Placental pericyte (primary cell): ENCODE results near the gene JAGN1. TPM values are rescaled to one million over a fixed set of nuclear protein-coding genes. Genes with fewer than 3 reads are reported as not detected.

Source experiments
- small RNA-seq: library from RNA; depleted of rRNA; stranded (forward); fragments of <200 nt; gene quantifications from one replicate; pipeline ENCODE3, GENCODE V24; 2012; ENCODE audit warnings: low replicate concordance
- total RNA-seq: library from RNA; depleted of rRNA; stranded (reverse); fragments of >200 nt; gene quantifications from 2 replicates; pipeline ENCODE4 v1.2.3, GENCODE V29; 2012

JAGN1 gene
- 30.6 and 46.0 TPM in 2 replicates for total RNA-seq

DNA sequence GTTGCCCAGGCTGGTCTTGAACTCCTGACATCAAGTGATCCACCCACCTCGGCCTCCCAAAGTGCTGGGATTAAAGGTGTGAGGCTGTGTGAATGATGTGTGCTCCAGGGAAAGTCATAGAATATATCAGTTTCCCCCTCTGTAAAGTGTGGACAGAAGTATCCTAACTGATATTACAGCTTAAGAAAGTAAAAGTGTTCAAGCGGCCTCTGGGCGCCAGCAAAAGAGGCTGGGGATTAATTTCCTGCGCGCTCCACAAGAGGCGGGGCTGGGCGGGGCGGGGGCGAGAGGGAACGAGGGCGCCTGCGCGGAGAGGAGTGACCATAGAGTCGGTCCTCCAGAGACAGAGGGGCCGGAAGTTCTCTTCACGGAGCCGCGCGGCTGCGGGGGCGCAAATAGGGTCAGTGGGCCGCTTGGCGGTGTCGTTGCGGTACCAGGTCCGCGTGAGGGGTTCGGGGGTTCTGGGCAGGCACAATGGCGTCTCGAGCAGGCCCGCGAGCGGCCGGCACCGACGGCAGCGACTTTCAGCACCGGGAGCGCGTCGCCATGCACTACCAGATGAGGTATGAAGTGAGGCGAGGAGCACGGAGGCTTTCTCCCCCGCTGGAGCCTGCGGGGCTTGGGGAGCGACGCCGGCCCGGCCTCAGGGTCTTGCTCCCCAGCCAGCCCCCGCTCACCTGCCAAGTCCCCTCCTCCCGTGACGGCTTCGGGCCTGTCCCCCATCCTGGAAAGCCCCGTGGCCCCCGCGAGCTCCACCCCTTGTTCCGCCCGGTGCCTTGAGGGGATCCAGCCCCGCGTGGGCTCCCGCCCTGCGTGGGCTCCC, at the start of gene JAGN1:
Gene JAGN1 (plus strand): TSS at position 362 of the 823 bp plus-strand sequence. CDS start 113 bp downstream, at position 475.

DNA sequence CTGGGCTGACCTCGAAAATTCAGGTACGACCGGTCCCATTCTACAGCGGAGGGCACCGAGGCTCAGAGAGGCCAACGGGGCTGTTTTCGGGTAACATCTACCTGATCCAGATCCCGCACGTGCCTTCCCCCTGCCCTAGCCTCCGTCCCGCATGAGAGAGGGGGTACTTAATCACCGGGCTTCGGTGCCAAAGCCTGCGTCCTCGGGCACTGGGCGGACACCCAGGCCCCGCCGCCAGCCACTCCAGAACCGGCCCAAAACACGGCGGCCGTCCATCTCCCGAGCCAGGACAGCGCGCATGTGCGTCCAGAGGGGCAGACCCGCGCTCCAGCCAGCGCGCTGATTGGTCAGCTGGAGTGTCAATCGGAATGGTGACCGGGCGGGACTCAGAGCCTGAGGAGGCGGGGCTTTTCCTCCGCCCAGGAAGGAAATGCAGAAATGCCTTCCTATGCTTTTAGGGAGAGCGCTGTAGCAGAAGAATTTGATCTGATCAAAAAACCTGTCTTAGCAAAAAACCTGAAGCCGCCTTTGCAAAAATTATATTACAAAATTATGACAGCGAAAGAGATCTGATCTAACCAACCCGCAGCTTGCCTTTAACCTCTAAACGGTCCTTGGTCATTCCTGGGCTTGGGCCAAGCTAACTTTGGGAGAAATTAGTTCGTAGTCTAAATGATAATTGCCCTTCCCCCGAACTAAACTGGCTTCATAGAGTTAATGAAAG, 46.5 kb upstream of the JAGN1 start, which contains the start of gene RPUSD3:
Gene RPUSD3 (minus strand): TSS at position 294 of the 724 bp plus-strand sequence. CDS start 18 bp downstream, at position 276.

DNA sequence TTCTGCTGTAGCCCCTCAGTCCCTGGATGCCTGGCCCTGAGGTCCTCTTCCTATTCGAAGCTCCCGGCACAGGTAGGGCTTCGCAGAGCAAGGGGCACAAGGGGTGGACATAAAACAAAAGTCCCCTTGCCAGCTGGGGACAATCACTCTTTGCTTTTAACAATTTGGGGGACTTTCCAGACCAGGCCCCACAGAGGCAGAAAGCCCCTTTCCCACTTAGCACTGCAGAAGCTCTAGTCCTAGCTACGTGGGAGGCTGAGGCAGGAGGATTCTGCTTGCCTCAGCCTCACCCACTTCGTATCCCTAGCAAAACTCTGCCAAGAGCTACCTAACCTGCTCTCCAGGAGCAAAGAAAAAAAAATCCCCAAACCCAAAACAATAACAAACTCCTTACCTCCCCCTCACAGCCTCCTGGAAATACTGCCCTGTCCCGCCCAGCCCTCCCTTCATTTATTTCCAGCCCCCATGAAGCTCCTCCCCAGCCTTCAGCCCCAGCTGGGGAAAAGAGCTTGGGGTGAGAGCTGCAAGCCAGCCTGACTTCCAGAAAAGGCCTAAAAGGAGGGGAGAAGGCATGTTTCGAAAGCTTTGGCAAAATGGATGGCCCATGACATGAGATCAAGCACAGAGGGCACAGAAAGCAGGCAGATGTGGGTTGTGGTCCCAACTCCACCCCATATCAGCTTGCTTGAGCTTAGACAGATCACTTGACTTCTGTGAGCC, 10.4 kb upstream of the JAGN1 start, which contains the start of gene CIDEC:
Gene CIDEC (minus strand): TSS at position 424 of the 720 bp plus-strand sequence. CDS start 1,767 bp downstream, outside the sequence.

DNA sequence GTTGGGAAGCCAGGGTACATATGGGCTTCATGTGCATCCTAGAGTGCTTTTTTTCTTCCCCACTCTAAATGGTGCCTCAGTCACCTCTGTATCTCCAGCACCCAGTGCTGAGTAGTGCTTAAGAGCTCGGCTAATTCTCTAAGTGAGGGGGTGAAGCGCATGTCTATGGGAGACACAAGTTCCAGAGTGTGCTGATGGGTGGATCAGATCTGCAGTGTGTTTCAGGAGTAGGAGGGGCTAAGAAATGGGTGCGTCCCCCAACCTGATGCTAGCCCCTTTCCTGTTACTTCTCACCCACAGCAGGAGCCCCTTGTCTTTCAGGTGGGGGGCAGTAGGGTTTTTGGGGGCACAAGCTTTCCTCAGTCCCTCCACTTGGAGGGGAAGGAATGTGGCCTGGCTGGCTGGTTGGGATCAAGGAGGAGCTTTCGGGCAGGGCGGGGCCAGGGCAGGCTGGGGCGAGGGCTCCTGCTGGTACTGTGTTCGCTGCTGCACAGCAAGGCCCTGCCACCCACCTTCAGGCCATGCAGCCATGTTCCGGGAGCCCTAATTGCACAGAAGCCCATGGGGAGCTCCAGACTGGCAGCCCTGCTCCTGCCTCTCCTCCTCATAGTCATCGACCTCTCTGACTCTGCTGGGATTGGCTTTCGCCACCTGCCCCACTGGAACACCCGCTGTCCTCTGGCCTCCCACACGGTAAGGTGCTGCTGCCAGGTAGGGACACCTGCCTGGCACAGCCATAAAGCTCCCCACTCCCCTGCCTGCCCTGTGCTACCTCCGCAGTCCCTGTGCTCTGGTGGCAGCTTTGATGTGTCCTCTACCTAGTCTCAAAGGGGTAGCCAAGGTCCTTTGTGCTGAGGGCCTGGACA, 12.2 kb downstream of the JAGN1 start, which contains the start of gene IL17RE:
Gene IL17RE (plus strand): TSS at position 477 of the 866 bp plus-strand sequence. CDS start 85 bp downstream, at position 562.

DNA sequence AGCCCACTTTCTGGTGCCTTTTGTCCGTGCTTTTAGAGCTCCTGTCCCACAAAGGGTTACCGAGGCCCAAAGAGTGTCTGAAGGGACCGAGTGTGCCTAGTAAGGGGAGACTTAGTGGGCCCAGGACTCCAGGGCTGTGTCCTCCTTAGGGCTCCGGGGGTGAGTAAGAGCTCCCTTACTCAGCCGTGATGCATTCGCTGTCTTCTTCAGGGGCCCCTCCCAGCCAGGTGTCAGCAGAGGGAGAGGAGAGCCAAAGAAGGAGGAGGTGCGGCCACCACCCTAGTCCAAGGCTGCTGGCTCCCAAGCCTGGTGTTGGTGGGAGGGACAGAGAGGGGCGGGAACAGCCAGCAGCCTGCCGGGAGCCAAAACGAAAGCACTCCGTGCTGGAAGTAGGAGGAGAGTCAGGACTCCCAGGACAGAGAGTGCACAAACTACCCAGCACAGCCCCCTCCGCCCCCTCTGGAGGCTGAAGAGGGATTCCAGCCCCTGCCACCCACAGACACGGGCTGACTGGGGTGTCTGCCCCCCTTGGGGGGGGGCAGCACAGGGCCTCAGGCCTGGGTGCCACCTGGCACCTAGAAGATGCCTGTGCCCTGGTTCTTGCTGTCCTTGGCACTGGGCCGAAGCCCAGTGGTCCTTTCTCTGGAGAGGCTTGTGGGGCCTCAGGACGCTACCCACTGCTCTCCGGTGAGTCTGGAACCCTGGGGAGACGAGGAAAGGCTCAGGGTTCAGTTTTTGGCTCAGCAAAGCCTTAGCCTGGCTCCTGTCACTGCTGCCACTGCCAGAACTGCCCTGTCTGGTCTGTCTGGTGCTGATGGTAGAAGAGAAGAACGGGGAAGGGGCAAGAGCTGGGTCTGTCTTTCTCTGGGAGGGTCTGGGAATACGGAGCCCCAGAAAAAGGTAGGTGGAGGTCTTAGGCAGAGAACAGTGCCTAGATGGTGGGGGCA, 26.6 kb downstream of the JAGN1 start, which contains the start of gene IL17RC:
Gene IL17RC (plus strand): TSS at position 365 of the 947 bp plus-strand sequence. CDS start 218 bp downstream, at position 583.

DNA sequence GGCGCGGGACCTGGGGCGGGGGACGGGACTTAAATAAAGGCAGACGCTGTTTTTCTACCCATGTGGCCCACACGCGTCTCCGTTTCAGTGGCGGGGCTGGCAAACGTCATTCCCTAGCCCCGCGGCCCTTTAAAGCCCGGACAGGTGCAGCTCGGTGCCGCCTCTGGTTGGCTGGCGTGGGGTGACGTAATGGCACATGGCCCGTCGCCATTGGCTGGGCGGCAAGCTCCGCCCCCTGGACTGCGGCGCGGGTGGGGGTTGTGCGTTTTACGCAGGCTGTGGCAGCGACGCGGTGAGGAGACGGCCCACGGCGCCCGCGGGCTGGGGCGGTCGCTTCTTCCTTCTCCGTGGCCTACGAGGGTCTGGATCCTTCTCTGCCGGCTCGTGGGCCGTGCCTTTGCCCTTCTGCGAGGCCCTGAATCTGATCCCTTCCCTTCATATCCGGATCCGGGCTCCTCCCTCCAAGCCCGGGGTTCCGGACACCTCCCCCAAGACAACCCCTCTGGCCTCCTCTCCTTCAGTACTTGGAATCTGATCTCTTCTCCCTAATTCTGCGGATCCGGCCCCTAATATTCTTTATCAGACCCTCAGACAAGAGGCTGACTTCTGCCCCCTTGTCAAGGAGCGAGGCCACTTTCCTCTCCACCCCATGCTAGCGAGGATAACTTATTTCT, 43.3 kb downstream of the JAGN1 start, which contains the start of gene CRELD1:
Gene CRELD1 (plus strand): TSS at position 274 of the 674 bp plus-strand sequence. CDS start 605 bp downstream, outside the sequence.

Small RNA genes within 50 kb of the gene (small RNA-seq; reads per million reads assigned to genes)
- not detected for gene RNU6-882P

Other genes starting within 250 kb of the JAGN1 start
- 49.8 and 53.6 TPM in 2 replicates for gene MTMR14, start 241.1 kb upstream of the JAGN1 start, total RNA-seq
- not detected in 2 replicates for gene CPNE9, start 186.8 kb upstream of the JAGN1 start, total RNA-seq
- 20.8 and 30.4 TPM in 2 replicates for gene BRPF1, start 158.9 kb upstream of the JAGN1 start, total RNA-seq
- gene OGG1, start 140.7 kb upstream of the JAGN1 start, total RNA-seq, result 25.6 and 34.9 TPM in 2 replicates
- 13.3 and 25.2 TPM in 2 replicates for gene CAMK1, start 120.7 kb upstream of the JAGN1 start, total RNA-seq
- gene TADA3, start 98.1 kb upstream of the JAGN1 start, total RNA-seq, result 79.0 and 108 TPM in 2 replicates
- 147 and 327 TPM in 2 replicates for gene ARPC4, start 97.5 kb upstream of the JAGN1 start, total RNA-seq
- 23.0 and 32.6 TPM in 2 replicates for gene TTLL3, start 80.3 kb upstream of the JAGN1 start, total RNA-seq
- gene RPUSD3, start 46.6 kb upstream of the JAGN1 start, total RNA-seq, result 29.8 and 36.2 TPM in 2 replicates
- not detected in 2 replicates for gene CIDEC, start 10.4 kb upstream of the JAGN1 start, total RNA-seq
- 0.72 and 0.88 TPM in 2 replicates for gene IL17RE, start 12.2 kb downstream of the JAGN1 start, total RNA-seq
- gene IL17RC, start 26.5 kb downstream of the JAGN1 start, total RNA-seq, result 43.4 and 46.4 TPM in 2 replicates
- 13.3 and 104 TPM in 2 replicates for gene CRELD1, start 43.2 kb downstream of the JAGN1 start, total RNA-seq
- gene PRRT3, start 61.8 kb downstream of the JAGN1 start, total RNA-seq, result 2.6 and 2.7 TPM in 2 replicates
- gene EMC3, start 96.2 kb downstream of the JAGN1 start, total RNA-seq, result 53.7 and 56.7 TPM in 2 replicates
- 1.8 and 43.8 TPM in 2 replicates for gene FANCD2, start 135.8 kb downstream of the JAGN1 start, total RNA-seq
- gene FANCD2OS, start 217.6 kb downstream of the JAGN1 start, total RNA-seq, result not detected in 2 replicates
- 54.5 and 79.9 TPM in 2 replicates for gene BRK1, start 225.1 kb downstream of the JAGN1 start, total RNA-seq